Vagina (tissue), 2 donors: ENCODE data around the gene RNF166. TPM values are rescaled to one million over a fixed set of nuclear protein-coding genes. Genes with fewer than 3 reads are reported as not detected.
"Not testable (repeated sequence)": the region's sequence is repeated elsewhere in the genome, so short reads cannot be mapped to it uniquely, and the experiment has no call there.

Experiments
- DNase-seq, 2 donors: peaks; one replicate each; pipeline ENCODE4 v3.0.0-alpha.2; 2017; ENCODE audit errors: extremely low spot score in 2 of 2
- H3K27ac ChIP-seq: fragments of 200-600 bp; sonication (generic); one replicate; pipeline ENCODE4 v1.5.1; 2019
- H3K27me3 ChIP-seq: fragments of 200-600 bp; sonication (generic); one replicate; pipeline ENCODE4 v1.5.1; 2019
- H3K36me3 ChIP-seq, 2 donors: fragments of 200-600 bp; sonication (generic); one replicate each; pipeline ENCODE4 v1.5.1; 2017 to 2019
- H3K4me1 ChIP-seq: fragments of 200-600 bp; sonication (generic); one replicate; pipeline ENCODE4 v1.5.1; 2019
- H3K4me3 ChIP-seq, 2 donors: fragments of 200-600 bp; sonication (generic); 1 replicate in 1 of 2; 2 replicates in 1 of 2; pipeline ENCODE4 v1.5.1; 2016 to 2019
- H3K9me3 ChIP-seq: fragments of 200-600 bp; sonication (generic); one replicate; pipeline ENCODE4 v1.5.1; 2019
- CTCF ChIP-seq, 3 experiments: fragments of 450-650 bp in 2 of 3; fragments of 200-600 bp in 1 of 3; sonication (generic) in 1 of 3; IDR thresholded peaks; one replicate each; pipeline ENCODE4 v1.5.1; 2017 to 2019; ENCODE audit warnings: antibody characterized with exemption in 3 of 3, mild to moderate bottlenecking in 2 of 3, moderate library complexity in 2 of 3
- POLR2A ChIP-seq, 2 donors: fragments of 450-650 bp; IDR thresholded peaks; one replicate each; pipeline ENCODE4 v1.6.1; 2017; ENCODE audit warnings: antibody characterized with exemption in 2 of 2, mild to moderate bottlenecking in 2 of 2, moderate library complexity in 2 of 2
- POLR2AphosphoS5 ChIP-seq, 2 donors: sonication (generic); formaldehyde crosslinking; IDR thresholded peaks; one replicate each; pipeline ENCODE4 v1.9.0; 2017; ENCODE audit warnings: antibody characterized with exemption in 2 of 2, mild to moderate bottlenecking in 2 of 2, low read depth in 1 of 2; ENCODE audit not compliant: insufficient read depth in 1 of 2
- intact Hi-C: fragments of 100-400 bp; cut with DNase I; formaldehyde crosslinking; loops from one replicate; pipeline ENCODE4 v1.15.1; 2023
- total RNA-seq: library from RNA; depleted of rRNA; stranded (reverse); fragments of >200 nt; gene quantifications from one replicate; pipeline ENCODE4 v1.2.3, GENCODE V29; 2016

Gene RNF166
- total RNA-seq, 1 donor from 2014 or later: 26.5 TPM

- TF ChIP-seq POLR2AphosphoS5 (IDR thresholded peaks at IDR 0.05; ENCODE audit: insufficient read depth in 1 of 2, low read depth in 1 of 2) (no peak), POLR2A (IDR thresholded peaks at IDR 0.05) (no peak), CTCF (IDR thresholded peaks at IDR 0.05) (no peak)
These were observed 33.4 kb downstream of the RNF166 start for GRCh38 chr16:88672776-88673175.

GRCh38 chr16:88671806-88672205 lies 34.4 kb downstream of the RNF166 start:
- Histone ChIP-seq H3K36me3 (no peaks in the 10 kb centered on the region), H3K27me3 (no peaks in the 10 kb centered on the region), H3K4me1 (no peaks in the 10 kb centered on the region), H3K4me3 (no peak overlapping the region), H3K27ac (no peak overlapping the region), H3K9me3 (no peaks in the 10 kb centered on the region)
- intact Hi-C loops: no loop called here
- TF ChIP-seq POLR2A (IDR thresholded peaks at IDR 0.05): no peak
- DNase-seq: no peak

More at GRCh38 chr16:88672776-88673175, 33.4 kb downstream of the RNF166 start:
- Histone ChIP-seq H3K36me3 (no peaks in the 10 kb centered on the region), H3K4me1 (no peaks in the 10 kb centered on the region), H3K9me3 (no peaks in the 10 kb centered on the region), H3K27ac (no peak overlapping the region), H3K27me3 (no peaks in the 10 kb centered on the region), H3K4me3 (no peak overlapping the region)
- no peak for DNase-seq
- intact Hi-C loops: no loop called here

- Histone ChIP-seq H3K4me3 (no peak overlapping the region), H3K27ac (no peak overlapping the region), H3K4me1 (no peaks in the 10 kb centered on the region), H3K36me3 (no peaks in the 10 kb centered on the region), H3K27me3 (no peaks in the 10 kb centered on the region), H3K9me3 (no peaks in the 10 kb centered on the region)
- TF ChIP-seq POLR2A (IDR thresholded peaks at IDR 0.05) (no peak), POLR2AphosphoS5 (IDR thresholded peaks at IDR 0.05; ENCODE audit: insufficient read depth in 1 of 2, low read depth in 1 of 2) (no peak), CTCF (IDR thresholded peaks at IDR 0.05) (no peak)
- DNase-seq: no peak
- intact Hi-C loops: no loop called here
These were observed 36.2 kb downstream of the RNF166 start for GRCh38 chr16:88669980-88670379.

- H3K27ac ChIP-seq, H3K4me3 ChIP-seq, H3K9me3 ChIP-seq, H3K36me3 ChIP-seq, intact Hi-C loops, DNase-seq, H3K27me3 ChIP-seq, H3K4me1 ChIP-seq: not testable (repeated sequence)
These were observed 36.7 kb downstream of the RNF166 start for GRCh38 chr16:88669493-88669892.

GRCh38 chr16:88667461-88667860 lies 38.7 kb downstream of the RNF166 start:
- TF ChIP-seq POLR2AphosphoS5 (IDR thresholded peaks at IDR 0.05; ENCODE audit: insufficient read depth in 1 of 2, low read depth in 1 of 2) (no peak), POLR2A (IDR thresholded peaks at IDR 0.05) (no peak), CTCF (IDR thresholded peaks at IDR 0.05) (no peak)
- Histone ChIP-seq H3K4me1 (peaks cover 2% of the 10 kb centered on the region), H3K9me3 (no peaks in the 10 kb centered on the region), H3K27me3 (no peaks in the 10 kb centered on the region), H3K27ac (no peak overlapping the region), H3K4me3 (no peak overlapping the region), H3K36me3 (no peaks in the 10 kb centered on the region)
- DNase-seq: no peak
- intact Hi-C loops: no loop called here

- Histone ChIP-seq H3K4me1 (peaks cover 9% of the 10 kb centered on the region), H3K27me3 (no peaks in the 10 kb centered on the region), H3K27ac (no peak overlapping the region), H3K36me3 (no peaks in the 10 kb centered on the region), H3K9me3 (no peaks in the 10 kb centered on the region), H3K4me3 (no peak overlapping the region)
- intact Hi-C loops: no loop called here
- DNase-seq: no peak
- TF ChIP-seq CTCF (IDR thresholded peaks at IDR 0.05): no peak
- no peak for TF ChIP-seq POLR2AphosphoS5 (IDR thresholded peaks at IDR 0.05; ENCODE audit: insufficient read depth in 1 of 2, low read depth in 1 of 2)
These were observed 40.6 kb downstream of the RNF166 start for GRCh38 chr16:88665570-88665969.
